Prostate gland (tissue), 2 donors: Measurements from ENCODE around the gene PROM2. TPM values are rescaled to one million over a fixed set of nuclear protein-coding genes. Genes with fewer than 3 reads are reported as not detected.

ENCODE experiments used
- DNase-seq: peaks from one replicate; pipeline ENCODE4 v3.0.0-alpha.2; 2019; ENCODE audit warnings: low spot score
- H3K27ac ChIP-seq, 2 donors: fragments of 200-600 bp; sonication (generic); 2 replicates each; pipeline ENCODE4 v1.5.1; 2017 to 2019
- H3K27me3 ChIP-seq: fragments of 200-600 bp; sonication (generic); replicated peaks from 2 replicates; pipeline ENCODE4 v1.5.1; 2019; ENCODE audit not compliant: insufficient read depth
- H3K36me3 ChIP-seq, 2 donors: fragments of 200-600 bp; sonication (generic); 1 replicate in 1 of 2; 2 replicates in 1 of 2; pipeline versions ENCODE4 v1.5.1 to v1.8.1; 2017 to 2019
- H3K4me1 ChIP-seq: fragments of 200-600 bp; sonication (generic); replicated peaks from 2 replicates; pipeline ENCODE4 v1.5.1; 2019
- H3K4me3 ChIP-seq, 2 donors: fragments of 200-600 bp; sonication (generic); 2 replicates each; pipeline ENCODE4 v1.5.1; 2017 to 2019
- H3K9me3 ChIP-seq: fragments of 200-600 bp; sonication (generic); 2 replicates; pipeline ENCODE4 v1.5.1; 2017
- POLR2A ChIP-seq: fragments of 450-650 bp; IDR thresholded peaks from one replicate; pipeline ENCODE4 v1.6.1; 2016; ENCODE audit warnings: antibody characterized with exemption, mild to moderate bottlenecking
- POLR2AphosphoS5 ChIP-seq: sonication (generic); formaldehyde crosslinking; IDR thresholded peaks from one replicate; pipeline ENCODE4 v1.6.1; 2017; ENCODE audit warnings: antibody characterized with exemption
- WGBS: methylation state at CpG from one replicate; pipeline ENCODE4 v1.1.5; 2018; 5-methylcytosine and 5-hydroxymethylcytosine counted together
- intact Hi-C: fragments of 100-400 bp; cut with DNase I; formaldehyde crosslinking; loops from one replicate; pipeline ENCODE4 v1.14.2; 2022
- total RNA-seq, 2 donors: library from RNA; depleted of rRNA; stranded (reverse); fragments of >200 nt; gene quantifications; one replicate each; pipeline ENCODE4 v1.1.0, GENCODE V29; 2016
- TF ChIP-seq, protein P1 (sequence below), 4 experiments: fragments of 200-600 bp in 2 of 4; fragments of 450-650 bp in 2 of 4; sonication (generic) in 2 of 4; IDR thresholded peaks; 1 replicate in 3 of 4; 2 replicates in 1 of 4; pipeline ENCODE4 v1.5.1; 2016 to 2019; ENCODE audit warnings: antibody characterized with exemption in 4 of 4, mild to moderate bottlenecking in 2 of 4, moderate library complexity in 2 of 4

Gene PROM2
- total RNA-seq, 2 donors from 2014 or later, result 43.4 to 80.1 TPM

DNA sequence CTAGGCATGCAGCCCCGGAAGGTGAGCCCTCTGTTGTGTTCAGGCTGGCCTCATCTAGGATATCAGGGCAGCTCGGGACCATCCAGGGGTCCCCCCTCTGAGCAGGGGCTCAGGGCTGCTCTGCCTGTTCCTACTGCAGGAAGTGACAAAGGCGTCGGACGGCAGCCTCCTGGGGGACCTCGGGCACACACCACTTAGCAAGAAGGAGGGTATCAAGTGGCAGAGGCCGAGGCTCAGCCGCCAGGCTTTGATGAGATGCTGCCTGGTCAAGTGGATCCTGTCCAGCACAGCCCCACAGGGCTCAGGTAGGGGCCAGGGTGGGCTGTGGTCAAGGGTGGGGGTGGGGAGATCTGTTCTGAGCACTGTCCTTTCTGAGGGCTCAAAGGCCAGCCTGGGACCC lies 36.0 kb downstream of the PROM2 start:
- Histone ChIP-seq H3K4me3 (no peak overlapping the region), H3K27ac (no peak overlapping the region), H3K36me3 (no peaks in the 10 kb centered on the region), H3K27me3 (no peaks in the 10 kb centered on the region), H3K9me3 (no peaks in the 10 kb centered on the region), H3K4me1 (no peaks in the 10 kb centered on the region)
- 76% methylated on average over 8 of the region's 8 CpGs for WGBS
- intact Hi-C loops, result loop anchor here (10.0 kb wide), 1 partner anchor 115 kb away; no protein-coding TSS in a partner anchor
- TF ChIP-seq, protein P1, sequence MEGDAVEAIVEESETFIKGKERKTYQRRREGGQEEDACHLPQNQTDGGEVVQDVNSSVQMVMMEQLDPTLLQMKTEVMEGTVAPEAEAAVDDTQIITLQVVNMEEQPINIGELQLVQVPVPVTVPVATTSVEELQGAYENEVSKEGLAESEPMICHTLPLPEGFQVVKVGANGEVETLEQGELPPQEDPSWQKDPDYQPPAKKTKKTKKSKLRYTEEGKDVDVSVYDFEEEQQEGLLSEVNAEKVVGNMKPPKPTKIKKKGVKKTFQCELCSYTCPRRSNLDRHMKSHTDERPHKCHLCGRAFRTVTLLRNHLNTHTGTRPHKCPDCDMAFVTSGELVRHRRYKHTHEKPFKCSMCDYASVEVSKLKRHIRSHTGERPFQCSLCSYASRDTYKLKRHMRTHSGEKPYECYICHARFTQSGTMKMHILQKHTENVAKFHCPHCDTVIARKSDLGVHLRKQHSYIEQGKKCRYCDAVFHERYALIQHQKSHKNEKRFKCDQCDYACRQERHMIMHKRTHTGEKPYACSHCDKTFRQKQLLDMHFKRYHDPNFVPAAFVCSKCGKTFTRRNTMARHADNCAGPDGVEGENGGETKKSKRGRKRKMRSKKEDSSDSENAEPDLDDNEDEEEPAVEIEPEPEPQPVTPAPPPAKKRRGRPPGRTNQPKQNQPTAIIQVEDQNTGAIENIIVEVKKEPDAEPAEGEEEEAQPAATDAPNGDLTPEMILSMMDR (IDR thresholded peaks at IDR 0.05), result no peak
- TF ChIP-seq POLR2AphosphoS5 (no peak), POLR2A (no peak)
- DNase-seq, result no peak

DNA sequence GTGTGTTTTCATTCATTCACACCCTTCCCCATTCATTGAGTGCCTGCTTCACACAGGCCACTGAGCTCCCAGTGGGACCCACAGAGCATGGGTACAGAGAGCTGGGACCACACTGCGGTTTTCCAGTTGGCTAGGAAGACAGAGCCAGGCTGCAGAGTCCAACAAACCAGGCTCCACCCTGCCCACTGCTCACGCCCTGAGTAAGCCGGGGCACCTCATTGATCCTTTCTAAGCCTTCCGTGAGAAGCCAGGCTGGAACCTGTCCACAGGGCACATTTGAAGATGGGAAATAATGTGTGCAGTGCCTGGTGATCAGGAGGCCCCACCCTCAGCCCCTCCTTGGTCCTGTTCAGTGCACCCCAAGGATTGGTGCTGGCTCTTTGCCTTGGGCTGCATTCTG lies 36.4 kb downstream of the PROM2 start:
- no peak for DNase-seq
- TF ChIP-seq, protein P1 (IDR thresholded peaks at IDR 0.05), result no peak
- TF ChIP-seq POLR2AphosphoS5, result no peak
- no peak for TF ChIP-seq POLR2A
- Histone ChIP-seq H3K36me3 (no peaks in the 10 kb centered on the region), H3K27ac (no peak overlapping the region), H3K9me3 (no peaks in the 10 kb centered on the region), H3K4me3 (no peak overlapping the region), H3K4me1 (no peaks in the 10 kb centered on the region), H3K27me3 (no peaks in the 10 kb centered on the region)
- intact Hi-C loops, result loop anchor here (10.0 kb wide), 1 partner anchor 116 kb away; no protein-coding TSS in a partner anchor
- 46% methylated on average over 4 of the region's 4 CpGs for WGBS

DNA sequence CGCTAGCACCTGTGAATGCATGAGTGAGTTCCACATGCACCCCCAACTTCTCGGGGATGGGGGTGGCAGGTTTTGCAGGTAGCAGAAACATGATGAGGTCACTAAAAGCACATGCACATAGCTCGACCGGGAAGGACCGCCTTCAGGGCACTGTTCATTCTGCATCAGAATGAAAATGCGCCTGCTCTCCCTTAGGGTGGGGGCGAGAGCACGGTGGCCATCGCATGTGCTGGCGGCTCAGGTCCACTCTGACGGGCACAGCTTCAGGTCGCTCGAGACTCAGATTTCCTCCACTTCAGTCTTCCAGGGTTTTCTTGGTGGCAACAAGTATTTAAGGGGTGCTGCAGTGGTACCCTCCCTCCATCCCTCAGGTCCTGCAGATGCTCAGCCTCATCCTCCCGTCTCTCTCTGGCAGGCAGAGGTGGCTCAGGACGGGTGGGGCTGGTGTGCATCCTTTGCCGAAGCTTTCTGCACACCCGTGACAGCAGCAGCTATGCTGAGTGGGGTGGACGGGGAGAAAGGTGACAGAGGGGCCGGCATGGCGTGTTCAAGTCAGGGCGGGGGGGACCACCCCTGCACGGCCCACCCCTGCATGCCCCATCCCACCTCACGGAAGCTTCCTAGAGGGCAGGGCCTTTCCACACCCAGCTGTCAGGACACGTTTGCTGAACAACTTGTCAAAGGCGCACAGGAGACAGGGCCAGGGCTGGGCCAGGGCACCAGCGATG lies 37.7 kb downstream of the PROM2 start:
- Histone ChIP-seq H3K27me3 (no peaks in the 10 kb centered on the region), H3K36me3 (no peaks in the 10 kb centered on the region), H3K4me1 (no peaks in the 10 kb centered on the region), H3K27ac (no peak overlapping the region), H3K4me3 (no peak overlapping the region), H3K9me3 (no peaks in the 10 kb centered on the region)
- TF ChIP-seq POLR2A (no peak), POLR2AphosphoS5 (no peak)
- TF ChIP-seq, protein P1 (IDR thresholded peaks at IDR 0.05), result no peak
- intact Hi-C loops, result loop anchor here (10.0 kb wide), 1 partner anchor 117 kb away; no protein-coding TSS in a partner anchor
- 83% methylated on average over 26 of the region's 26 CpGs for WGBS
- no peak for DNase-seq

DNA sequence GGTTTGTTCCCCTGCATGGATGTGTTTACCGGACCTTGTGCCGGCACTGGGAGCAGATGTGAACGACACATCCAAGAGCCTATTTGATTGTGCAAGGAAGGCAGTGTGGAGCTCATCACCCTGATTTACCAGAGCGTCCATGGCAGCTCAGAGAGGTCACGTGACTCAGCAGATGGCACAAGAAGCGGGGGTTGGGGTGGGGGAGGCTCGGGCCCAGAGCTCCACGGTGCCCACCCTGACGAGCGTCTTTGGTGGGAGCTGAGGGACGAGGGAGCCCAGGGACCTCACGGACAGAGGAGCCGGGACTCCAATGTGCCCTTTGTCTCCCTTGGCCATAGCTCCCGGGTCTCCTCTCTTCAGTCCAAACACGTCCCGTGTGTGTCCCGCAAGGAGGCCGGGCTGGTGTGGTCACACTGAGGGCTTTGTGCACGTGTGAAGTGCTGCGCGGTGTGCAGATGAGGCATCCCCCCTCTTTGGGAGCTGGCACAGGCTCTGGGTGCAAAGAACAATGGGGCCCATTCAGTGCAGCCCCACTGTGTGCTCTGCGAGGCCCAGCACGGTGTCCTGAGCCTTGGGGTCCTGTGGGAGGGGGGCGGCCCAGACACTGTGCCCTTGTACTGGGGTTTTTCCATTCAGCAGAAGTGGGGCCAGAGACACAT lies 38.4 kb downstream of the PROM2 start:
- TF ChIP-seq POLR2A (no peak), POLR2AphosphoS5 (no peak)
- TF ChIP-seq, protein P1 (IDR thresholded peaks at IDR 0.05), result no peak
- Histone ChIP-seq H3K36me3 (no peaks in the 10 kb centered on the region), H3K27ac (no peak overlapping the region), H3K4me3 (no peak overlapping the region), H3K4me1 (no peaks in the 10 kb centered on the region), H3K9me3 (no peaks in the 10 kb centered on the region), H3K27me3 (no peaks in the 10 kb centered on the region)
- intact Hi-C loops, result loop anchor here (10.0 kb wide), 1 partner anchor 118 kb away; no protein-coding TSS in a partner anchor
- WGBS, result 87% methylated on average over 24 of the region's 24 CpGs
- no peak for DNase-seq
